Loucy (cell line): ENCODE results near the gene ELMO1.

Source experiments
- H2AFZ ChIP-seq: fragments of 200-600 bp; sonication (generic); 2 replicates; pipeline ENCODE4 v1.6.0; 2016; ENCODE audit warnings: antibody characterized with exemption, mild to moderate bottlenecking, low read length, moderate library complexity
- H3F3A ChIP-seq: fragments of 200-600 bp; 2 replicates; pipeline ENCODE4 v1.6.0; 2016; ENCODE audit warnings: antibody characterized with exemption, low read depth, mild to moderate bottlenecking
- H3K27me3 ChIP-seq: fragments of 200-600 bp; sonication (generic); 2 replicates; pipeline ENCODE4 v1.6.1; 2014; ENCODE audit warnings: low read length, mild to moderate bottlenecking; ENCODE audit not compliant: insufficient read depth, poor library complexity, severe bottlenecking
- H3K36me3 ChIP-seq: fragments of 200-600 bp; sonication (generic); 2 replicates; pipeline ENCODE4 v1.6.1; 2016; ENCODE audit warnings: low read length; ENCODE audit not compliant: insufficient read depth
- H3K4me1 ChIP-seq: fragments of 200-600 bp; sonication (generic); 2 replicates; pipeline ENCODE4 v1.5.1; 2014; ENCODE audit warnings: low read length, mild to moderate bottlenecking; ENCODE audit not compliant: insufficient read depth, poor library complexity, severe bottlenecking
- H3K4me2 ChIP-seq: fragments of 200-600 bp; sonication (generic); 2 replicates; pipeline ENCODE4 v1.6.0; 2014; ENCODE audit warnings: antibody characterized with exemption, low read length, low read depth, mild to moderate bottlenecking; ENCODE audit not compliant: poor library complexity, severe bottlenecking
- H3K4me3 ChIP-seq: fragments of 200-600 bp; sonication (generic); 2 replicates; pipeline ENCODE4 v1.5.1; 2014; ENCODE audit warnings: low read length, mild to moderate bottlenecking, mixed read lengths; ENCODE audit not compliant: poor library complexity, severe bottlenecking
- H3K79me2 ChIP-seq: fragments of 200-600 bp; sonication (generic); 2 replicates; pipeline ENCODE4 v1.6.1; 2014; ENCODE audit warnings: low read length; ENCODE audit not compliant: insufficient read depth
- H3K9ac ChIP-seq: fragments of 200-600 bp; sonication (generic); 2 replicates; pipeline ENCODE4 v1.6.0; 2014; ENCODE audit warnings: mild to moderate bottlenecking, low read depth, low read length, moderate library complexity; ENCODE audit not compliant: poor library complexity, severe bottlenecking
- H3K9me2 ChIP-seq: fragments of 200-600 bp; sonication (generic); replicated peaks from 2 replicates; pipeline ENCODE4 v1.6.1; 2016; ENCODE audit warnings: low read depth, low read length, mixed read lengths
- H3K9me3 ChIP-seq: fragments of 200-600 bp; sonication (generic); 2 replicates; pipeline ENCODE4 v1.6.1; 2014; ENCODE audit warnings: mild to moderate bottlenecking, antibody characterized with exemption, low read length, low read depth; ENCODE audit not compliant: insufficient read depth
- H4K20me1 ChIP-seq: fragments of 200-600 bp; sonication (generic); 2 replicates; pipeline ENCODE4 v1.6.0; 2014; ENCODE audit warnings: antibody characterized with exemption, low read length, mild to moderate bottlenecking; ENCODE audit not compliant: insufficient read depth, poor library complexity, severe bottlenecking
- EZH2phosphoT487 ChIP-seq: fragments of 200-600 bp; IDR thresholded peaks from 2 replicates; pipeline ENCODE4 v1.6.1; 2018; ENCODE audit warnings: antibody characterized with exemption, mild to moderate bottlenecking, moderate library complexity, borderline replicate concordance
- TF ChIP-seq, protein P1 (sequence below): fragments of 200-600 bp; sonication (generic); conservative IDR thresholded peaks from 2 replicates; pipeline ENCODE4 v1.5.1; 2014; ENCODE audit warnings: mild to moderate bottlenecking, antibody characterized with exemption, low read length

ELMO1 gene

DNA sequence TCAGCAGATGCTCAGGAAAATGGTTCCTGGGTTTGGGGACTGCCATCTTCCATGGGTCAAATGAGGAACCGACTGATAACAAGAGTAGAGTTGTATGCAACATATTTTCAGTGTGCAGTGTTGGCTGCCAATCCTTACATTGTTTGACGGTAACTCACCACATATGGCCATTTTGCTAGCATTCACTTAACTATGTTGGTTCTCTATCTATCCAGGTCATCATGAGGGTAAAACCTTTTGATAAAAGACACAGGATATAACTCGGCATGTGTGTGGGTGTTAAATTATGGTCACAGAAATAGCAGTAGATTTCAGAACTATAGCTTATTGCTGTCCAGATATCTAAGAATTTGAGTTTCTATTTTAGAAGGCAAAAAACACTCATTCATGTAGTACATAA lies 583.6 kb downstream of the ELMO1 start:
- Histone ChIP-seq H3K9me2 (no peaks in the 10 kb centered on the region), H3K4me3 (no peak overlapping the region), H3K9me3 (no peaks in the 10 kb centered on the region), H3K27me3 (no peaks in the 10 kb centered on the region), H3K9ac (no peak overlapping the region), H4K20me1 (no peaks in the 10 kb centered on the region), H3K79me2 (no peaks in the 10 kb centered on the region), H3F3A (no peaks in the 10 kb centered on the region), H3K4me2 (no peak overlapping the region), H3K4me1 (no peaks in the 10 kb centered on the region), H2AFZ (no peak overlapping the region), H3K36me3 (peaks cover 68% of the 10 kb centered on the region)
- TF ChIP-seq, protein P1, sequence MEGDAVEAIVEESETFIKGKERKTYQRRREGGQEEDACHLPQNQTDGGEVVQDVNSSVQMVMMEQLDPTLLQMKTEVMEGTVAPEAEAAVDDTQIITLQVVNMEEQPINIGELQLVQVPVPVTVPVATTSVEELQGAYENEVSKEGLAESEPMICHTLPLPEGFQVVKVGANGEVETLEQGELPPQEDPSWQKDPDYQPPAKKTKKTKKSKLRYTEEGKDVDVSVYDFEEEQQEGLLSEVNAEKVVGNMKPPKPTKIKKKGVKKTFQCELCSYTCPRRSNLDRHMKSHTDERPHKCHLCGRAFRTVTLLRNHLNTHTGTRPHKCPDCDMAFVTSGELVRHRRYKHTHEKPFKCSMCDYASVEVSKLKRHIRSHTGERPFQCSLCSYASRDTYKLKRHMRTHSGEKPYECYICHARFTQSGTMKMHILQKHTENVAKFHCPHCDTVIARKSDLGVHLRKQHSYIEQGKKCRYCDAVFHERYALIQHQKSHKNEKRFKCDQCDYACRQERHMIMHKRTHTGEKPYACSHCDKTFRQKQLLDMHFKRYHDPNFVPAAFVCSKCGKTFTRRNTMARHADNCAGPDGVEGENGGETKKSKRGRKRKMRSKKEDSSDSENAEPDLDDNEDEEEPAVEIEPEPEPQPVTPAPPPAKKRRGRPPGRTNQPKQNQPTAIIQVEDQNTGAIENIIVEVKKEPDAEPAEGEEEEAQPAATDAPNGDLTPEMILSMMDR, result no peak
- no peak for TF ChIP-seq EZH2phosphoT487

DNA sequence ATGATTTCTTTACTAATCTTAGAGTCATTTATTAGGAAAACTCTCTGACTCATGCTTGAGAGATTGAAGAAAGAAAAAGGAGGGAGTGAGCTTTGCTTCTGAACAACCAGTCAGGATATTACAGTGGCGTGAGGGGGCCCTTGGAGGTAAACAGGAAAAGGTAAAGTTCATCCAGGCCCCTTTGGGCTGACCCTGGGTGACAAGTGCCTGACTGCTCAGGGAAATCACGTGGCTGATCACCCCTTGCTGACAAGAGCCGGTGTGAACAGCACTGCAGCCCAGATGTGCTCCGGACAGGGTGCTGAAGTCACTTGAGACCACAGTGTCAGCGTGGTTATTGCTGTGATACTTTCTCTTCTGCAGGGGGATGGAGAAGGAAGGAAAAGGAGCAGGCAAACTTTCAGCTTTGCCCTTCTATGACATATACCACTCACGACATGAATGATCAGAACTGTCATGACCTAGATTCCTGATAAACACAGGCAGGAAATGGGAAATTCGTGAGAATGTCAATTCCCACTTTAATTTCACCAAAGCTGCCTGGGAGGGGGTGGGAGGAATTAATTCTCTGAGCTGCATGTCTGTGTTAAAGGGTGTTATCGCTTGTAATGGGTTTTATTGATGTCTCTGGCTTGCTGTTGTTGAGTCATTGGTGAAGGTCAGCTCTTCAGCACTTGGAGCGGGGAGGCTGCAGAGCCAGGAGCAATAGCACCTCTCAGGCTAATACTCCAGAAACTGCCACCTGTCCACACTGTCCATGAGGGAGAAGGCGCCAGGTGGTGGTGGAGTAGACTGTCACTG lies 584.6 kb downstream of the ELMO1 start:
- no peak overlapping the region for H3K9ac ChIP-seq
- H4K20me1 ChIP-seq, result no peaks in the 10 kb centered on the region
- no peaks in the 10 kb centered on the region for H3F3A ChIP-seq
- H3K79me2 ChIP-seq, result no peaks in the 10 kb centered on the region
- H3K9me2 ChIP-seq, result no peaks in the 10 kb centered on the region
- no peaks in the 10 kb centered on the region for H3K4me1 ChIP-seq
- no peaks in the 10 kb centered on the region for H3K27me3 ChIP-seq
- peaks cover 68% of the 10 kb centered on the region for H3K36me3 ChIP-seq
- H3K9me3 ChIP-seq, result no peaks in the 10 kb centered on the region
- no peak for TF ChIP-seq EZH2phosphoT487
- TF ChIP-seq, protein P1, result no peak
- H2AFZ ChIP-seq, result no peak overlapping the region
- H3K4me2 ChIP-seq, result no peak overlapping the region
- H3K4me3 ChIP-seq, result no peak overlapping the region

DNA sequence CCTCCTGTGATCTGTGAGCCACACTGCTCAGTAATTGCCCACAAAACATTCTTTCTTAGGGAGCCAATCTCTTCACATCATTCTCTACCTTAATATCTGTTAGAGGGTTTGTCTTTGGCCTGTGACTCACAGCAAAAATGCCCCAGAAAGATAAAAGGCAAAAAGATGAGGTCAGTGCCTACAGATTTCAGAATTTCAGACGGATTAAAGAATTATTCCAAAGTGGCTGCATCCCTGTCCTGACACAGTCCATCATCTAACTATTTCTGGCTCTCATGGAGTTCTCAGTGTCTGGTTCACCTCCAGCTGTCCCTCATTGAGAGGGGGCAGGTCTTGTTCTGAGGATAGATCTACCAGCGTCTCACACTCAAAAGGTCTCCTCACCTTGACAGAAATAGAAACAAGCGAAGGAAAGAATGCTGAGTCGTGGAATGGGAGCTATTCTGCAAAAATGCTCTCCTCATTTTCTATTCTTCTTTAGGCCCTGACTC lies 585.8 kb downstream of the ELMO1 start:
- TF ChIP-seq, protein P1, result no peak
- TF ChIP-seq EZH2phosphoT487, result no peak
- Histone ChIP-seq H3K9ac (no peak overlapping the region), H3K4me3 (no peak overlapping the region), H4K20me1 (no peaks in the 10 kb centered on the region), H3K79me2 (no peaks in the 10 kb centered on the region), H3K9me3 (no peaks in the 10 kb centered on the region), H3K4me2 (no peak overlapping the region), H3K36me3 (peaks cover 74% of the 10 kb centered on the region), H3K4me1 (no peaks in the 10 kb centered on the region), H3F3A (no peaks in the 10 kb centered on the region), H3K9me2 (no peaks in the 10 kb centered on the region), H2AFZ (no peak overlapping the region), H3K27me3 (no peaks in the 10 kb centered on the region)
